Upper lobe of left lung (tissue), 4 donors: ENCODE measurements around the gene MORC4.

Experiments used
- POLR2A ChIP-seq, 4 donors: fragments of 450-650 bp; IDR thresholded peaks; one replicate each; pipeline ENCODE4 v1.5.1; 2016 to 2017; ENCODE audit warnings: antibody characterized with exemption in 4 of 4, mild to moderate bottlenecking in 2 of 4
- POLR2AphosphoS5 ChIP-seq, 2 donors: sonication (generic); formaldehyde crosslinking; IDR thresholded peaks; one replicate each; pipeline ENCODE4 v1.5.1; 2017; ENCODE audit warnings: antibody characterized with exemption in 2 of 2

DNA sequence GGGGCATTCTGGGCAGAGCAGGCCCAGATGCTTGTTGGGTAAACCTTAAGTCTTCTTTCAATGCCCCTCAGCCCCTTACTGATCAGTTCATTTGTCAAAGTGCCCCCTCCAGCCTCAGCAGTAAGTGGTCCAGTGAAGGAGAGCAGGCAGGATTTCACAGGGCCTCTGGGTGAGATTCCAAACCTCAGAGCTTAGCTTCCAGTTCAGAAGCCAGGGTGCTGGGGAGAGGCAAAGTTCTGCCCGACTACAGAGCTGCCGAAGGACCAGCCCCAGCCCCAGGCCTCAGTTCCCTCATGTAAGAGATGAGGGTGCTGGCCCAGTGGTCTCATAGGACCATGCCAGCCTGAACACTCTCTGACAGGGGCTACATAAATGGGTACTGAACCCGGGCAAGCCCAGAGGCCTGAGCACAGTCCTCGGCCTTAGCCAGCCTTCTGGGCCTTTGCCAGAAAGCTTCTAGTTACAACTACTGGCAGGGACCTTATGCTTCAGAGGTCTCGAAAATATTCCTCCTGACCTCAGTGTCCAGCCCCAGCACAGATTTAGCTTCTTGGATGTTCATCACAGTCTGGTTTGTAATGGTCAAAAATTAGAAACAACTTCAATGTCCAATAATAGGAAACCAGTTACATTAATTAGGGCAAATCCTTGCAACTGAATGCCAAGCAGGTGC, 96.0 kb downstream of the MORC4 start:
- TF ChIP-seq POLR2A (IDR thresholded peaks at IDR 0.05) = no peak
- TF ChIP-seq POLR2AphosphoS5 (IDR thresholded peaks at IDR 0.05) = no peak
